GM21360 (cell line): ENCODE results near the gene ASH1L.
"Not testable (repeated sequence)": the region's sequence is repeated elsewhere in the genome, so short reads cannot be mapped to it uniquely, and the experiment has no call there.

Source experiments
- ATAC-seq: cut with Tn5 transposase; IDR thresholded peaks from one replicate; pipeline ENCODE4 v1.9.1; 2021; ENCODE audit warnings: mild to moderate bottlenecking, moderate library complexity; ENCODE audit not compliant: unreplicated experiment

The ASH1L gene

GRCh38 chr1:155563377-155564022 lies 897 bp upstream of the ASH1L start:
- not testable (repeated sequence) for ATAC-seq

- ATAC-seq, result not testable (repeated sequence)
Measured at GRCh38 chr1:155561779-155562580, 623 bp downstream of the ASH1L start.

- ATAC-seq, result no peak
Measured at GRCh38 chr1:155555915-155556314, 6.7 kb downstream of the ASH1L start.

GRCh38 chr1:155553349-155553748 lies 9.3 kb downstream of the ASH1L start:
- ATAC-seq, result no peak

- ATAC-seq, result no peak
Measured at GRCh38 chr1:155548706-155549105, 13.9 kb downstream of the ASH1L start.

- ATAC-seq, result no peak
Measured at GRCh38 chr1:155540000-155540874, 22.4 kb downstream of the ASH1L start.

GRCh38 chr1:155537193-155537592 lies 25.4 kb downstream of the ASH1L start:
- no peak for ATAC-seq

- no peak for ATAC-seq
Measured at GRCh38 chr1:155531624-155532023, 31.0 kb downstream of the ASH1L start.

- ATAC-seq, result no peak
Measured at GRCh38 chr1:155529929-155530328, 32.7 kb downstream of the ASH1L start.

GRCh38 chr1:155529109-155529508 lies 33.5 kb downstream of the ASH1L start:
- no peak for ATAC-seq

GRCh38 chr1:155527677-155528076 lies 34.9 kb downstream of the ASH1L start:
- ATAC-seq, result no peak

- no peak for ATAC-seq
Measured at GRCh38 chr1:155526356-155526755, 36.2 kb downstream of the ASH1L start.

- ATAC-seq, result no peak
Measured at GRCh38 chr1:155522069-155522468, 40.5 kb downstream of the ASH1L start.

GRCh38 chr1:155518484-155518883 lies 44.1 kb downstream of the ASH1L start:
- no peak for ATAC-seq

- ATAC-seq, result no peak
Measured at GRCh38 chr1:155514582-155515187, 47.9 kb downstream of the ASH1L start.

GRCh38 chr1:155513300-155513916 lies 49.2 kb downstream of the ASH1L start:
- ATAC-seq, result no peak

GRCh38 chr1:155511385-155511784 lies 51.2 kb downstream of the ASH1L start:
- ATAC-seq, result not testable (repeated sequence)

- no peak for ATAC-seq
Measured at GRCh38 chr1:155509064-155509463, 53.5 kb downstream of the ASH1L start.

- ATAC-seq, result no peak
Measured at GRCh38 chr1:155507945-155508344, 54.7 kb downstream of the ASH1L start.

- ATAC-seq, result not testable (repeated sequence)
Measured at GRCh38 chr1:155505963-155506362, 56.6 kb downstream of the ASH1L start.

GRCh38 chr1:155504207-155504606 lies 58.4 kb downstream of the ASH1L start:
- no peak for ATAC-seq
